ENCODE results near the gene MPP2.

- no peak for TF ChIP-seq CTCF (conservative IDR thresholded peaks at IDR 0.05; ENCODE audit: low read depth, low read length)
- no peak for TF ChIP-seq EZH2 (IDR thresholded peaks at IDR 0.05; ENCODE audit: borderline replicate concordance, low read depth, low read length, poor library complexity, severe bottlenecking)
These were observed 2.3 kb upstream of the MPP2 start for GRCh38 chr17:43909537-43910231.
